Measurements from ENCODE around the gene PRDM8.

DNA sequence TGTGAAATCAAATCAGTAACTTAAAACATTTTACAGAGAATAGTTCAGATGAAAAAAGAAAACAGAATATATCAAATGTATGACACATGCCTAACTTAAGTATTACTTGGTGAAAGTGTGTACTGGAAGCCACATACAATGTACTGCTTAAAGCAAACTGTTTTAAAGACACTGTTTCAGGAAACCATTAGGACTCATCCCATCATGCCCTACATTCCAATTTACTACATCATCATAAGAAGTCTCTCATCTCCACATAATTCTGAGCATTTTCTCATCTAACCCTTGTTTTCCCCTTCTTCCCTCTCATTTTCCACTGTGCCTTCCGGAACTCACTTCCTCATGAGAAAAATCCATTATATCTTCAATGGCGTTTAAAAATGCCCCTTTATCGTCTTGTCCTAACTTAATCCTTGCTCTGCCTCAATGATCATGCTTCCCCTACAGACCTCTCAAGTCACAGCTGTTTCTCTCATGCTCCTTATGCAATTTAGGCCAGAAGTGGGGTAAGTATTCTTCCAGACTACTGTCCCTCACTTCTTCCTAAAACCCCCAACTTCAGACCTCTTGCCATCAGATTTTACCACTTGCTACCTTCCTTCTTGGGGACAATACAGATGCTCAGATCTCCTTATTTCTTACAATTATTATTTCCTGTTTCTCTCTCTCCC lies 42.3 kb downstream of the PRDM8 start:
- TF ChIP-seq, protein P1, sequence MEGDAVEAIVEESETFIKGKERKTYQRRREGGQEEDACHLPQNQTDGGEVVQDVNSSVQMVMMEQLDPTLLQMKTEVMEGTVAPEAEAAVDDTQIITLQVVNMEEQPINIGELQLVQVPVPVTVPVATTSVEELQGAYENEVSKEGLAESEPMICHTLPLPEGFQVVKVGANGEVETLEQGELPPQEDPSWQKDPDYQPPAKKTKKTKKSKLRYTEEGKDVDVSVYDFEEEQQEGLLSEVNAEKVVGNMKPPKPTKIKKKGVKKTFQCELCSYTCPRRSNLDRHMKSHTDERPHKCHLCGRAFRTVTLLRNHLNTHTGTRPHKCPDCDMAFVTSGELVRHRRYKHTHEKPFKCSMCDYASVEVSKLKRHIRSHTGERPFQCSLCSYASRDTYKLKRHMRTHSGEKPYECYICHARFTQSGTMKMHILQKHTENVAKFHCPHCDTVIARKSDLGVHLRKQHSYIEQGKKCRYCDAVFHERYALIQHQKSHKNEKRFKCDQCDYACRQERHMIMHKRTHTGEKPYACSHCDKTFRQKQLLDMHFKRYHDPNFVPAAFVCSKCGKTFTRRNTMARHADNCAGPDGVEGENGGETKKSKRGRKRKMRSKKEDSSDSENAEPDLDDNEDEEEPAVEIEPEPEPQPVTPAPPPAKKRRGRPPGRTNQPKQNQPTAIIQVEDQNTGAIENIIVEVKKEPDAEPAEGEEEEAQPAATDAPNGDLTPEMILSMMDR (conservative IDR thresholded peaks at IDR 0.05; ENCODE audit: low read length) = no peak
- no peak for TF ChIP-seq EZH2phosphoT487 (IDR thresholded peaks at IDR 0.05; ENCODE audit: borderline replicate concordance, low read depth, low read length)
